Type B pancreatic cell (in vitro differentiated cells): Measurements from ENCODE around the gene TMEM132D. TPM values are rescaled to one million over a fixed set of nuclear protein-coding genes. Genes with fewer than 3 reads are reported as not detected.

ENCODE experiments used
- DNase-seq: peaks from one replicate; pipeline ENCODE4 v3.0.0; 2021; ENCODE audit warnings: mixed read lengths; ENCODE audit not compliant: unreplicated experiment; ENCODE audit errors: extremely low spot score
- H3K27ac Mint-ChIP-seq: 2 replicates; pipeline ENCODE4 v1.8.0; 2021; ENCODE audit warnings: mild to moderate bottlenecking, mixed read lengths
- H3K27me3 Mint-ChIP-seq: 2 replicates; pipeline ENCODE4 v1.8.0; 2021; ENCODE audit warnings: mixed read lengths
- H3K36me3 Mint-ChIP-seq: 2 replicates; pipeline ENCODE4 v1.8.0; 2021; ENCODE audit warnings: mixed read lengths
- H3K4me1 Mint-ChIP-seq: one replicate; pipeline ENCODE4 v1.8.0; 2021; ENCODE audit warnings: mixed read lengths; ENCODE audit not compliant: unreplicated experiment
- H3K4me3 Mint-ChIP-seq: 2 replicates; pipeline ENCODE4 v1.8.0; 2021; ENCODE audit warnings: mild to moderate bottlenecking, mixed read lengths
- H3K9me3 Mint-ChIP-seq: 2 replicates; pipeline ENCODE4 v1.8.0; 2021; ENCODE audit warnings: mixed read lengths
- CTCF ChIP-seq: fragments of 200-600 bp; sonication (generic); conservative IDR thresholded peaks from 2 replicates; pipeline ENCODE4 v1.5.0; 2021; ENCODE audit warnings: antibody characterized with exemption, mild to moderate bottlenecking
- total RNA-seq: library from RNA; stranded (reverse); gene quantifications from 2 replicates; pipeline ENCODE4 v1.2.1, GENCODE V29; 2021; ENCODE audit warnings: low replicate concordance

Gene TMEM132D
- total RNA-seq, 1 donor from 2014 or later = 1.8 TPM

- H3K9me3 Mint-ChIP-seq = no peaks in the 10 kb centered on the region
- no peak for TF ChIP-seq CTCF
- H3K27ac Mint-ChIP-seq = no peak overlapping the region
- H3K27me3 Mint-ChIP-seq = peaks cover 8% of the 10 kb centered on the region
- no peak for DNase-seq
- H3K4me3 Mint-ChIP-seq = no peak overlapping the region
- H3K4me1 Mint-ChIP-seq = no peaks in the 10 kb centered on the region
- H3K36me3 Mint-ChIP-seq = no peaks in the 10 kb centered on the region
These were observed 672.3 kb downstream of the TMEM132D start for GRCh38 chr12:129231491-129231890.

- H3K36me3 Mint-ChIP-seq = no peaks in the 10 kb centered on the region
- peaks cover 8% of the 10 kb centered on the region for H3K27me3 Mint-ChIP-seq
- no peak overlapping the region for H3K4me3 Mint-ChIP-seq
- H3K9me3 Mint-ChIP-seq = no peaks in the 10 kb centered on the region
- no peak for DNase-seq
- H3K27ac Mint-ChIP-seq = no peak overlapping the region
- H3K4me1 Mint-ChIP-seq = no peaks in the 10 kb centered on the region
- no peak for TF ChIP-seq CTCF
These were observed 672.8 kb downstream of the TMEM132D start for GRCh38 chr12:129230995-129231394.

GRCh38 chr12:129226851-129227250 is 677.0 kb downstream of the TMEM132D start:
- TF ChIP-seq CTCF = no peak
- no peak for DNase-seq
- Mint-ChIP-seq H3K4me3 (no peak overlapping the region), H3K9me3 (no peaks in the 10 kb centered on the region), H3K4me1 (no peaks in the 10 kb centered on the region), H3K36me3 (no peaks in the 10 kb centered on the region), H3K27ac (no peak overlapping the region), H3K27me3 (peaks cover 12% of the 10 kb centered on the region)

GRCh38 chr12:129226005-129226404 is 677.8 kb downstream of the TMEM132D start:
- H3K27me3 Mint-ChIP-seq = peaks cover 17% of the 10 kb centered on the region
- no peak overlapping the region for H3K4me3 Mint-ChIP-seq
- H3K9me3 Mint-ChIP-seq = no peaks in the 10 kb centered on the region
- DNase-seq = no peak
- no peak overlapping the region for H3K27ac Mint-ChIP-seq
- H3K36me3 Mint-ChIP-seq = no peaks in the 10 kb centered on the region
- no peak for TF ChIP-seq CTCF
- H3K4me1 Mint-ChIP-seq = no peaks in the 10 kb centered on the region

- H3K4me1 Mint-ChIP-seq = no peaks in the 10 kb centered on the region
- peaks cover 8% of the 10 kb centered on the region for H3K27me3 Mint-ChIP-seq
- no peak overlapping the region for H3K27ac Mint-ChIP-seq
- no peaks in the 10 kb centered on the region for H3K9me3 Mint-ChIP-seq
- DNase-seq = no peak
- H3K4me3 Mint-ChIP-seq = no peak overlapping the region
- no peak for TF ChIP-seq CTCF
- H3K36me3 Mint-ChIP-seq = no peaks in the 10 kb centered on the region
These were observed 688.3 kb downstream of the TMEM132D start for GRCh38 chr12:129215556-129215955.

GRCh38 chr12:129213551-129213950 is 690.3 kb downstream of the TMEM132D start:
- no peak for TF ChIP-seq CTCF
- no peak for DNase-seq
- H3K36me3 Mint-ChIP-seq = no peaks in the 10 kb centered on the region
- H3K4me1 Mint-ChIP-seq = no peaks in the 10 kb centered on the region
- H3K27ac Mint-ChIP-seq = no peak overlapping the region
- peaks cover 7% of the 10 kb centered on the region for H3K27me3 Mint-ChIP-seq
- H3K9me3 Mint-ChIP-seq = no peaks in the 10 kb centered on the region
- no peak overlapping the region for H3K4me3 Mint-ChIP-seq
